ENCODE data around the gene PNPLA4. TPM values are rescaled to one million over a fixed set of nuclear protein-coding genes. Genes with fewer than 3 reads are reported as not detected.

The PNPLA4 gene
- total and polyA plus RNA-seq, 4 donors = 6.4 to 9.5 (median 8.0) TPM

DNA sequence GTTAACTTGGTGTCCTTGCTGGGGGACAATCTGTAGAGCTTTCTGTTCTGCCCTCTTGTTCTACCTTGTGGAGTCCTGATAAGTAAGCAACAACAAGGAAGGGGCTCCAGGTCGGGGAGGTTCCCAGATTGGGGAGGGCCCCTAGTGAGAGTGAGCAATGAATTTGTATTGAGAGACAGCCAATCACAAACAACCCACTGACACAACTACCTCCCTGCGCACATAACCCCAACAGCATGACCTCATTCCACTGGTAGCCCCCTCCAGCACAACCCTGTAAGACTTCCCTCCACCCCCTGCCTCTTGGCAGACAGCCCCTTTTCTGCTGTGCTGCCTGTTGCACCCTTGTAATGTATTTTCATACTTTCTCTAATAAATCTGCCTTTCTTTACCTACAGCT lies 19.7 kb upstream of the PNPLA4 start:
- intact Hi-C loops (cut with DNase I) = no loop called here
- 28 to 58% methylated on average over 2 of the region's 2 CpGs for WGBS, 2 donors
- Histone ChIP-seq H3K9me3 (ENCODE audit: control insufficient read depth, low read length) (no peaks in the 10 kb centered on the region), H3K4me3 (ENCODE audit: low read length in 2 of 2) (no peak overlapping the region), H3K27me3 (ENCODE audit: control insufficient read depth in 1 of 2, insufficient read depth in 2 of 2, low read length in 1 of 2) (no peaks in the 10 kb centered on the region), H3K4me1 (ENCODE audit: control insufficient read depth in 1 of 2, insufficient read depth in 2 of 2, low read length in 2 of 2) (no peaks in the 10 kb centered on the region), H3K36me3 (ENCODE audit: control insufficient read depth in 1 of 2, insufficient read depth in 2 of 2, low read length in 1 of 2) (no peaks in the 10 kb centered on the region), H3K27ac (ENCODE audit: low read depth in 1 of 2, low read length in 2 of 2) (no peak overlapping the region)
- peak in 1 of 2 donors; percentile 25 for DNase-seq
- no peak for ATAC-seq (ENCODE audit: low FRiP score)

DNA sequence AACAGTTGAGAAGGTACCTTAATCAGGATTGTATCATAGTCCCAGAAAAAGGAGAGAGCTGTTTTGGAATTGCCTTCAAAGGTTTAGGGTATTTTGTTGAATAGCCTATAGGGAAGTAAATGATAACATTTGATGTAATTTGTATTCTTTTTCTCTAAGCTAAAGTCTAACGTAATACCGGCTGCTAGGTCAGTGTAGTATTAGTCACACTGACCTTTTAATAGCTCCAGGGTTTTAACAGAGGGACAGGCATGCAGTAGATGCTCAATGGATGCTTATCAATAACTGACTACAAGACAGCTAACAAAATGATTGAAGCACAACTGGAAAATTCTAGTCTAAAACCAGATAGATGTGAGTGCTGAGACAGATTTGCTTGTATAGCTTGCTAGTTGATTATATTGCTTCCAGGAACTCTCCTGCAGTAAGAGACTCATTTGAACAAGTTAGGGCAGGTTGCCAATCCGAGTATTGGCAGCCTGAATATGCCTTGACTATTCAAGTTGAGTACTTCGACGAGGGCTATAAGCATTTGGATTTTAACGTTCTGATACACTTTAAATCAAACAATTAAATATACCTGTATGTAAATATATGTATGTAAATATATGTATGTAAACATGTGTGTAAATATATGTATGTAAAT lies 16.5 kb upstream of the PNPLA4 start:
- DNase-seq (no peak), ATAC-seq (ENCODE audit: low FRiP score) (no peak)
- Histone ChIP-seq H3K27ac (ENCODE audit: low read depth in 1 of 2, low read length in 2 of 2) (no peak overlapping the region), H3K4me3 (ENCODE audit: low read length in 2 of 2) (no peak overlapping the region), H3K36me3 (ENCODE audit: control insufficient read depth in 1 of 2, insufficient read depth in 2 of 2, low read length in 1 of 2) (no peaks in the 10 kb centered on the region), H3K9me3 (ENCODE audit: control insufficient read depth, low read length) (no peaks in the 10 kb centered on the region), H3K4me1 (ENCODE audit: control insufficient read depth in 1 of 2, insufficient read depth in 2 of 2, low read length in 2 of 2) (no peaks in the 10 kb centered on the region), H3K27me3 (ENCODE audit: control insufficient read depth in 1 of 2, insufficient read depth in 2 of 2, low read length in 1 of 2) (no peaks in the 10 kb centered on the region)
- 65% methylated on average over 6 of the region's 6 CpGs for WGBS, 2 donors
- intact Hi-C loops (cut with DNase I) = no loop called here

DNA sequence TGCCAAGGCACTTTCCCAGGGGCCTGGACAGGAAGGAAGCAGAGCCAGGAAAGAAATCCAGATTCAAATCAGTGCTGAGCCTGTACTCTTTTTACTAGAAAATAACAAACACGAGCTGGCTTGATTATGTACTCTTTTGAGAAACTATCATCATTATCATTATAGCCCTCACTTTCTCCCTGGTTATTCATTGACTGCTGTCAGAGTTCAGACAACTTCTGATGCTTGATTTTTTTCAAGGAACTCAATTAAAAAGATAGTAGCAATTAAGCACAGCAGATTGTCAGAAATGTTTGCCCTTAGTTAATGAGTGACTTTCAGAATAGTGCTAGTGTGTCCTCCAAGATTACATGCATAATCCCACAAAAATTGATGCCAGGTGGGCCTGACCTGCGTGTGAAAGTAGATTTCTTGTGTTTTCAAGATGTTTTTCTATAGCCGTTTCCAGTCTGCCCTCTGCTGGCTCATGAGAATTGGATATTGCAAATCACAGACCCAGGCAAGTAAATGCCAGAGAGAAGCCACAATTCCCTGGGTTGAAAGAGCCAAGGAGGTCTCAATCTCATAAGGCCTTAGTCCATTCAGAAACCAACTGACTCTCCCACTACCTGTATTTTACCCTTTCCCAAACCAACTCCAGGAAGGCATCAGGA lies 14.3 kb upstream of the PNPLA4 start:
- H3K27ac ChIP-seq (ENCODE audit: low read depth in 1 of 2, low read length in 2 of 2) = no peak overlapping the region
- no peaks in the 10 kb centered on the region for H3K4me1 ChIP-seq (ENCODE audit: control insufficient read depth in 1 of 2, insufficient read depth in 2 of 2, low read length in 2 of 2)
- H3K36me3 ChIP-seq (ENCODE audit: control insufficient read depth in 1 of 2, insufficient read depth in 2 of 2, low read length in 1 of 2) = no peaks in the 10 kb centered on the region
- 8% methylated on average over 3 of the region's 3 CpGs for WGBS, 2 donors
- no peaks in the 10 kb centered on the region for H3K27me3 ChIP-seq (ENCODE audit: control insufficient read depth in 1 of 2, insufficient read depth in 2 of 2, low read length in 1 of 2)
- H3K4me3 ChIP-seq (ENCODE audit: low read length in 2 of 2) = no peak overlapping the region
- ATAC-seq (ENCODE audit: low FRiP score) = no peak
- DNase-seq = no peak
- intact Hi-C loops (cut with DNase I) = no loop called here
- H3K9me3 ChIP-seq (ENCODE audit: control insufficient read depth, low read length) = no peaks in the 10 kb centered on the region

DNA sequence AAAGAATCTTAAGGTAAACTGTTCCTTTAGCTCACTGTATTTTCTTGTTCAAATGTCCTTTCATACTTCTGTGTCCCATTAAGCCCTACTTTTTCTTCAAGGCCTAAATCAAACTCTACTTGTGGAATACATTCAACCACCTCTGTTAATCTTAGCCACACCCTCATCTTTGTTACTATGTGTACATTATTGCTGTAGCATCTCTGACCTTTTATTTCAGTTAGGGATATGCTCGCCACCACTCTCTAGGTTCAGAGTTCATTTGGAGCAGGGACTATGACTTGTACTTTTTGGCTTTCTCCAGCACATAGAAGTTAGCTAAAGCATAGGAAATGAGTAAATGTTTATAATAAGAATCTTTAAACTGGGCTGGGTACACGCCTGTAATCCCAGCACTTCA lies 6.8 kb upstream of the PNPLA4 start:
- no peak for ATAC-seq (ENCODE audit: low FRiP score)
- no peaks in the 10 kb centered on the region for H3K9me3 ChIP-seq (ENCODE audit: control insufficient read depth, low read length)
- intact Hi-C loops (cut with DNase I) = no loop called here
- no peak overlapping the region for H3K27ac ChIP-seq (ENCODE audit: low read depth in 1 of 2, low read length in 2 of 2)
- H3K27me3 ChIP-seq (ENCODE audit: control insufficient read depth in 1 of 2, insufficient read depth in 2 of 2, low read length in 1 of 2) = no peaks in the 10 kb centered on the region
- WGBS, 2 donors = 84 to 88% methylated on average over 2 of the region's 2 CpGs
- no peaks in the 10 kb centered on the region for H3K4me1 ChIP-seq (ENCODE audit: control insufficient read depth in 1 of 2, insufficient read depth in 2 of 2, low read length in 2 of 2)
- no peaks in the 10 kb centered on the region for H3K36me3 ChIP-seq (ENCODE audit: control insufficient read depth in 1 of 2, insufficient read depth in 2 of 2, low read length in 1 of 2)
- DNase-seq = no peak
- no peak overlapping the region for H3K4me3 ChIP-seq (ENCODE audit: low read length in 2 of 2)

DNA sequence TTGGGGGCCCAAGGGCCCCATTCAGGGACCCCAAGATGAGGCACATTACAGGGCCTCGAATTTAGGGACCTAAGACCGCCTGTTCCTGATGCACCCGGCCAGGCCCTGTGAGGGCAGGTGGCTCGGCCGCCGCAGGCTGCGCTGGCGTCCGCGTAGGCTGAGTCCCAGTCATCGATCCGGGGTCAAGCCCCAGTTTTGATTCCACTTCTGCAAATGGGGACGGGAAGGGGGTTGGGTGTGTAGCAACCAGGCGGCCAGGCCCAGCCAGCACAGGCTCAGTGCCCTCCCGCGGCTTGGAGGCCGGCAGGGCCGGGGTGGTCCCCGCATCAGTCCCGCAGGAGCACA lies 327 bp downstream of the PNPLA4 start:
- Histone ChIP-seq H3K27me3 (ENCODE audit: control insufficient read depth in 1 of 2, insufficient read depth in 2 of 2, low read length in 1 of 2) (no peaks in the 10 kb centered on the region), H3K36me3 (ENCODE audit: control insufficient read depth in 1 of 2, insufficient read depth in 2 of 2, low read length in 1 of 2) (no peaks in the 10 kb centered on the region), H3K4me1 (ENCODE audit: control insufficient read depth in 1 of 2, insufficient read depth in 2 of 2, low read length in 2 of 2) (no peaks in the 10 kb centered on the region), H3K4me3 (ENCODE audit: low read length in 2 of 2) (peak overlapping the region in 1 of 2 donors; percentile 63), H3K9me3 (ENCODE audit: control insufficient read depth, low read length) (no peaks in the 10 kb centered on the region), H3K27ac (ENCODE audit: low read depth in 1 of 2, low read length in 2 of 2) (no peak overlapping the region)
- no peak for DNase-seq
- intact Hi-C loops (cut with DNase I) = no loop called here
- 11 to 12% methylated on average over 19 to 20 of the region's 20 CpGs for WGBS, 2 donors
- ATAC-seq (ENCODE audit: low FRiP score) = peak; percentile 57

DNA sequence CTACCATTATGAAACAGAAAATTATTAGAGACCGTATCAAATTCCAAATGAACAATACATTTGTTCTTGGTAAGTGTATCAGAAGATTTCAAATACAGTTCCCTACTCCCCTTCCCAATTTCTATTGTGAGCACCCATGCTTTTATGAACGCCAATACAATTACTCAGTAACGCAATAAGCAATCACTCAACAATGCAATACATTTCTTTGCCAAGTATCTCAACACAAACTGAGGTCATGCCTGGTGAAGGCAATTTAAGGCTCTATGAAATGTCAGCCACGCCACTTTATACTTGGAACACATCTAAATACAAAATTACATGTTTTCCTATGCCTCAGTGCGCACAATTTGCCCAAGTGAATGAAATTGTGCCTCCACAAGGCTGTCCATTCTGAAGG lies 712 bp downstream of the PNPLA4 start:
- 91 to 92% methylated on average over 5 of the region's 5 CpGs for WGBS, 2 donors
- Histone ChIP-seq H3K4me3 (ENCODE audit: low read length in 2 of 2) (no peak overlapping the region), H3K36me3 (ENCODE audit: control insufficient read depth in 1 of 2, insufficient read depth in 2 of 2, low read length in 1 of 2) (no peaks in the 10 kb centered on the region), H3K9me3 (ENCODE audit: control insufficient read depth, low read length) (no peaks in the 10 kb centered on the region), H3K27me3 (ENCODE audit: control insufficient read depth in 1 of 2, insufficient read depth in 2 of 2, low read length in 1 of 2) (no peaks in the 10 kb centered on the region), H3K27ac (ENCODE audit: low read depth in 1 of 2, low read length in 2 of 2) (no peak overlapping the region), H3K4me1 (ENCODE audit: control insufficient read depth in 1 of 2, insufficient read depth in 2 of 2, low read length in 2 of 2) (no peaks in the 10 kb centered on the region)
- ATAC-seq (ENCODE audit: low FRiP score) (no peak), DNase-seq (no peak)
- intact Hi-C loops (cut with DNase I) = no loop called here

DNA sequence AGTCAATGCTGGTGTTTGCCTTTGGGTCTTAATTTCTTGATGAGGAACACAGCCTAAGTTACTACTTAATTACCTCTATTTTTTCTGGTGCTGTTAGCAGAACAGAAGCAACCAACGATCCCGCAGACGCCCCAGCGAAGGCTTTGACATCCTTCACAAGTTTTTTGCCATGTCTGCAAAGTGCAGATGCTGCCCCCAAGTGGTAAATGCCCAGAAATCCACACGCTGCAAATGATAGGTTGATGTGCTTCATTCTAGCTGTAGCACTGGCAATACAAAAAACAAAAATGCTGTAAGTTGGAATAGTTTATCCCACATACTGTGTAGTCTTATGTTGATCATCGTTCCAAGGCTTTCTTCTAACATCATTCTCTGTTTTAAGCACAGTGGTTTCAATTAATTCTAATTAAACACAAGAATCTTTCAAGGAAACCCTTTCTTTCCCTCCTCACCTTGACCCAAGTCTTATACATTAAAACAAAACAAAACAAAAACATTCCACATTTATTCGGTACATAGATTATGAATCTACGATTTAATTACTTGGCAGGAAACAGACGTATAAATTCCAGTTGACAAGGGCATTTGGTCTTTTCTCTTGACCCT lies 1.2 kb downstream of the PNPLA4 start:
- Histone ChIP-seq H3K4me3 (ENCODE audit: low read length in 2 of 2) (no peak overlapping the region), H3K27me3 (ENCODE audit: control insufficient read depth in 1 of 2, insufficient read depth in 2 of 2, low read length in 1 of 2) (no peaks in the 10 kb centered on the region), H3K9me3 (ENCODE audit: control insufficient read depth, low read length) (no peaks in the 10 kb centered on the region), H3K4me1 (ENCODE audit: control insufficient read depth in 1 of 2, insufficient read depth in 2 of 2, low read length in 2 of 2) (no peaks in the 10 kb centered on the region), H3K36me3 (ENCODE audit: control insufficient read depth in 1 of 2, insufficient read depth in 2 of 2, low read length in 1 of 2) (no peaks in the 10 kb centered on the region), H3K27ac (ENCODE audit: low read depth in 1 of 2, low read length in 2 of 2) (no peak overlapping the region)
- 23 to 31% methylated on average over 9 of the region's 9 CpGs for whole genome bisulfite sequencing, 2 donors
- DNase-seq = peak in 1 of 2 donors; percentile 62
- no peak for ATAC-seq (ENCODE audit: low FRiP score)
- intact Hi-C loops (cut with DNase I) = no loop called here

DNA sequence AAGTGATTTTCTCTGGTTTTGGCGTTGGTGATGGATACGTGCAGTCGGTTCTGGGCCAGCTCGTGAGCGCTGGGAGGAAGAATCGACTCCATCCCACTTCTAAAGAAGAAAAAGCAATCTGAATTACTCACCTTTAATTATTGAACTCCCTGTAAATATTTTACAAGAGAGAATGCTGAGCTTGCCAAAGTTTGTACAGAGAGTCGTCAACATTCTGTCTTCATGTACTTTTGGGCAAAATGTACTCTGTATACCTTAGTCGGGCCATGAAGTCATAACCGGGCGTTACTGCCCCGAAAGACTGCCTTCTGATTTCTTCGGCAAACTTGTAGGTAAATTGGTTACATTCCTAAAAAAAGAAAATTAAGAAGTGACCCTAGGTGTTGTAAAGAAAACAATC lies 5.5 kb downstream of the PNPLA4 start:
- DNase-seq (no peak), ATAC-seq (ENCODE audit: low FRiP score) (no peak)
- no peaks in the 10 kb centered on the region for H3K27me3 ChIP-seq (ENCODE audit: control insufficient read depth in 1 of 2, insufficient read depth in 2 of 2, low read length in 1 of 2)
- no peaks in the 10 kb centered on the region for H3K4me1 ChIP-seq (ENCODE audit: control insufficient read depth in 1 of 2, insufficient read depth in 2 of 2, low read length in 2 of 2)
- H3K36me3 ChIP-seq (ENCODE audit: control insufficient read depth in 1 of 2, insufficient read depth in 2 of 2, low read length in 1 of 2) = peaks cover 0 to 2% of the 10 kb centered on the region in 2 donors
- H3K27ac ChIP-seq (ENCODE audit: low read depth in 1 of 2, low read length in 2 of 2) = no peak overlapping the region
- intact Hi-C loops (cut with DNase I) = no loop called here
- H3K9me3 ChIP-seq (ENCODE audit: control insufficient read depth, low read length) = no peaks in the 10 kb centered on the region
- WGBS, 2 donors = 96% methylated on average over 12 of the region's 12 CpGs
- no peak overlapping the region for H3K4me3 ChIP-seq (ENCODE audit: low read length in 2 of 2)

DNA sequence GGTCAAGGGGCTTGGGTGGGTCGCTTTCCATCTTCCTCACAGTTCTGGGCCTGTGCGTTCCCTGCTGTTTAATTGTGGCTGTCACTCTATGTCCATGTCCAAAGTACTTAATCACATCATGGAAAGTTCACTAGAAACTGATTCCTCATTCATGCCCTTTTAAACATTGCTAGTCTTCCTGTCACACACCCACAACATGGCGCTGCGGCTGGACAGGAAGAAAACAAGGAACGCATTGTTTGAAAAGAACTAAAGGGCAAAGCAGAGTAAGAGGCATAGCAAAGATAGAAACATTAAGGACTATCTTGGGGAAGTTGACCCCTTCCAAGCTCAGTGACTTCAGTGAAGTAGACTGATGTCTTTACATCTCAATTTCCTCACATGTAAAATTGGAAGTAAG lies 18.4 kb downstream of the PNPLA4 start:
- Histone ChIP-seq H3K4me3 (ENCODE audit: low read length in 2 of 2) (no peak overlapping the region), H3K9me3 (ENCODE audit: control insufficient read depth, low read length) (no peaks in the 10 kb centered on the region), H3K4me1 (ENCODE audit: control insufficient read depth in 1 of 2, insufficient read depth in 2 of 2, low read length in 2 of 2) (no peaks in the 10 kb centered on the region), H3K27me3 (ENCODE audit: control insufficient read depth in 1 of 2, insufficient read depth in 2 of 2, low read length in 1 of 2) (no peaks in the 10 kb centered on the region), H3K27ac (ENCODE audit: low read depth in 1 of 2, low read length in 2 of 2) (no peak overlapping the region), H3K36me3 (ENCODE audit: control insufficient read depth in 1 of 2, insufficient read depth in 2 of 2, low read length in 1 of 2) (no peaks in the 10 kb centered on the region)
- intact Hi-C loops (cut with DNase I) = no loop called here
- DNase-seq (no peak), ATAC-seq (ENCODE audit: low FRiP score) (no peak)
- 93 to 99% methylated on average over 5 of the region's 5 CpGs for WGBS, 2 donors

Measured in aorta (tissue), 5 donors.